ENCODE measurements around the gene PNPLA3. TPM values are rescaled to one million over a fixed set of nuclear protein-coding genes. Genes with fewer than 3 reads are reported as not detected.

Gene PNPLA3
- total and polyA plus RNA-seq, 12 donors, result 0.08 to 0.95 (median 0.27) TPM; not detected in 5

GRCh38 chr22:43882122-43882767 lies 41.4 kb upstream of the PNPLA3 start:
- no peaks in the 10 kb centered on the region for H3K4me1 ChIP-seq
- no peak overlapping the region for H3K27ac ChIP-seq
- DNase-seq (no peak), ATAC-seq (no peak)
- no peaks in the 10 kb centered on the region for H3K36me3 ChIP-seq
- TF ChIP-seq CTCF (IDR thresholded peaks at IDR 0.05), result no peak
- WGBS, 2 donors, result 82 to 86% methylated on average over 9 of the region's 9 CpGs
- H3K4me3 ChIP-seq, result no peak overlapping the region
- H3K9me3 ChIP-seq, result no peaks in the 10 kb centered on the region
- intact Hi-C loops (cut with DNase I), result loop anchor here in 2 of 10 donors (10.0 kb wide), 2 partner anchors 487 to 497 kb away; no protein-coding TSS in a partner anchor
- peaks cover 3 to 50% (median 12%) of the 10 kb centered on the region in 7 donors for H3K27me3 ChIP-seq

- H3K27me3 ChIP-seq, result peaks cover 0 to 54% (median 19%) of the 10 kb centered on the region in 7 donors
- no peaks in the 10 kb centered on the region for H3K4me1 ChIP-seq
- intact Hi-C loops (cut with DNase I), result loop anchor here in 2 of 10 donors (10.0 kb wide), 2 partner anchors 488 to 498 kb away; no protein-coding TSS in a partner anchor
- WGBS, 2 donors, result 41 to 45% methylated on average over 14 of the region's 14 CpGs
- H3K9me3 ChIP-seq, result no peaks in the 10 kb centered on the region
- no peak overlapping the region for H3K27ac ChIP-seq
- H3K4me3 ChIP-seq, result no peak overlapping the region
- H3K36me3 ChIP-seq, result no peaks in the 10 kb centered on the region
- peak in 7 of 9 donors; percentile 24 to 48 (median 41) for TF ChIP-seq CTCF (IDR thresholded peaks at IDR 0.05)
- ATAC-seq (peak in 1 of 8 donors; percentile 29), DNase-seq (no peak)
Measured at GRCh38 chr22:43883012-43883661, 40.5 kb upstream of the PNPLA3 start.

- no peak for DNase-seq
- H3K36me3 ChIP-seq, result no peaks in the 10 kb centered on the region
- intact Hi-C loops (cut with DNase I), result loop anchor here in 2 of 10 donors (10.0 kb wide), 2 partner anchors 489 to 499 kb away; no protein-coding TSS in a partner anchor
- H3K4me1 ChIP-seq, result no peaks in the 10 kb centered on the region
- H3K27me3 ChIP-seq, result peaks cover 6 to 58% (median 23%) of the 10 kb centered on the region in 7 donors
- 82 to 88% methylated on average over 17 of the region's 17 CpGs for WGBS, 2 donors
- no peak for ATAC-seq
- no peaks in the 10 kb centered on the region for H3K9me3 ChIP-seq
- no peak for TF ChIP-seq CTCF (IDR thresholded peaks at IDR 0.05)
- H3K27ac ChIP-seq, result no peak overlapping the region
- no peak overlapping the region for H3K4me3 ChIP-seq
Measured at GRCh38 chr22:43883719-43884415, 39.7 kb upstream of the PNPLA3 start.

Measured in heart right ventricle (tissue), 16 donors.